GM12878 (cell line): ENCODE data around the gene LRRC4. TPM values are rescaled to one million over a fixed set of nuclear protein-coding genes. Genes with fewer than 3 reads are reported as not detected.

Experiments used
- ATAC-seq: fragments of 200-7000 bp; cut with Tn5 transposase; 3 replicates; pipeline ENCODE4 v1.9.1; 2020; ENCODE audit warnings: mild to moderate bottlenecking, moderate library complexity
- BruUV-seq: library from RNA; stranded (reverse); fragments of 400-500 nt; replicated peaks from 2 replicates; lab custom pipeline; 2021; lab: Mats Ljungman, UMichigan
- CTCF ChIA-PET: fragments of 300-600 bp; sonication (Branson Sonifier 250); formaldehyde crosslinking; extraction: SDS; loops from one replicate; lab custom pipeline; 2021; ENCODE audit warnings: inconsistent platforms; lab: Yijun Ruan, JAX
- POLR2A ChIA-PET: fragments of 350-600 bp; formaldehyde crosslinking; extraction: SDS; loops from one replicate; lab custom pipeline; 2021; ENCODE audit warnings: inconsistent platforms; lab: Charles Lee
- RAD21 ChIA-PET: fragments of 300-600 bp; sonication (Branson Sonifier 250); formaldehyde crosslinking; loops from one replicate; lab custom pipeline; 2023; ENCODE audit warnings: antibody characterized with exemption; ENCODE audit not compliant: unreplicated experiment; lab: Charles Lee
- SMC1A ChIA-PET: fragments of 300-600 bp; sonication (Branson Sonifier 250); formaldehyde crosslinking; loops from one replicate; lab custom pipeline; 2023; ENCODE audit not compliant: unreplicated experiment, uncharacterized antibody; lab: Charles Lee
- DNase-seq: peaks from one replicate; pipeline ENCODE4 v3.0.0-alpha.2; 2011; ENCODE audit warnings: low read depth, low spot score
- FAIRE-seq: peaks from 3 replicates; lab custom pipeline; 2011; peaks lifted over from hg19 to GRCh38; lab: Jason Lieb, UNC
- H2AFZ ChIP-seq: 2 replicates; pipeline ENCODE4 v1.6.0; 2011; ENCODE audit warnings: low read depth, low read length, control low read depth; ENCODE audit not compliant: control insufficient read depth
- H3K27ac ChIP-seq: 2 replicates; pipeline ENCODE4 v1.5.1; 2011; ENCODE audit warnings: control low read depth; ENCODE audit not compliant: control insufficient read depth, insufficient read depth
- H3K27me3 ChIP-seq, 2 experiments: replicated peaks in 1 of 2; 2 replicates each; pipeline versions ENCODE4 v1.6.0 to v1.6.1; 2011; ENCODE audit warnings: low read length in 1 of 2; ENCODE audit not compliant: control insufficient read depth in 2 of 2, insufficient read depth in 2 of 2
- H3K36me3 ChIP-seq, 2 experiments: 2 replicates each; pipeline ENCODE4 v1.5.1; 2011; ENCODE audit warnings: low read length in 1 of 2; ENCODE audit not compliant: control insufficient read depth in 2 of 2, insufficient read depth in 2 of 2
- H3K4me1 ChIP-seq: 2 replicates; pipeline ENCODE4 v1.6.1; 2011; ENCODE audit warnings: mild to moderate bottlenecking, low read length, moderate library complexity, mixed read lengths; ENCODE audit not compliant: control insufficient read depth, insufficient read depth
- H3K4me2 ChIP-seq: 2 replicates; pipeline ENCODE4 v1.6.0; 2011; ENCODE audit warnings: control low read depth; ENCODE audit not compliant: control insufficient read depth, insufficient read depth
- H3K4me3 ChIP-seq: fragments of 200-600 bp; sonication (generic); 2 replicates; pipeline ENCODE4 v1.5.1; 2016
- H3K79me2 ChIP-seq: 2 replicates; pipeline ENCODE4 v1.6.0; 2011; ENCODE audit warnings: low read length; ENCODE audit not compliant: control insufficient read depth, insufficient read depth
- H3K9ac ChIP-seq: 2 replicates; pipeline ENCODE4 v1.8.0; 2011; ENCODE audit warnings: low read length, control low read depth, mixed read lengths; ENCODE audit not compliant: control insufficient read depth, insufficient read depth
- H3K9me3 ChIP-seq: replicated peaks from 3 replicates; pipeline ENCODE4 v1.5.1; 2011; ENCODE audit warnings: mild to moderate bottlenecking, low read length; ENCODE audit not compliant: control insufficient read depth, insufficient read depth
- H4K20me1 ChIP-seq: 2 replicates; pipeline ENCODE4 v1.6.0; 2011; ENCODE audit not compliant: control insufficient read depth, insufficient read depth
- CBX5 ChIP-seq: sonication (generic); IDR thresholded peaks from 2 replicates; pipeline ENCODE4 v1.6.1; 2016; ENCODE audit warnings: low read depth, moderate library complexity, mild to moderate bottlenecking, inconsistent platforms
- EGR1 ChIP-seq, 2 experiments: IDR thresholded peaks; 1 replicate in 1 of 2; 2 replicates in 1 of 2; pipeline ENCODE4 v1.6.1; 2011 to 2012; ENCODE audit warnings: low read depth in 2 of 2, low read length in 2 of 2, borderline replicate concordance in 1 of 2, mild to moderate bottlenecking in 1 of 2, moderate library complexity in 1 of 2
- EZH2 ChIP-seq: IDR thresholded peaks from 2 replicates; pipeline ENCODE4 v1.6.1; 2012; ENCODE audit warnings: low read depth, mild to moderate bottlenecking, control low read depth, inconsistent platforms, low read length, borderline replicate concordance; ENCODE audit not compliant: control insufficient read depth
- IKZF1 ChIP-seq: fragments of 450-650 bp; conservative IDR thresholded peaks from 2 replicates; pipeline ENCODE4 v1.6.1; 2017; ENCODE audit warnings: antibody characterized with exemption, mild to moderate bottlenecking
- KAT2A ChIP-seq: conservative IDR thresholded peaks from 2 replicates; pipeline ENCODE4 v1.6.1; 2011; ENCODE audit warnings: low read depth, low read length; ENCODE audit not compliant: control insufficient read depth
- in situ Hi-C: fragments of 300-500 bp; cut with MboI; formaldehyde crosslinking; loops from 9 replicates; pipeline ENCODE4 v1.14.3; 2018; ENCODE audit warnings: mixed read lengths
- intact Hi-C: fragments of 100-400 bp; cut with micrococcal nuclease; formaldehyde crosslinking; loops from one replicate; pipeline ENCODE4 v1.14.2; 2022; ENCODE audit not compliant: unreplicated experiment
- polyA plus RNA-seq, 11 experiments: library from polyadenylated mRNA; depleted of rRNA in 4 of 11; unstranded in 6 of 11; stranded (reverse) in 5 of 11; fragments of >200 nt; fragmentation: Nextera tagmentation in 4 of 11; fragmentation: Illumina TruSeq in 1 of 11; extraction: Ambion mirVana in 4 of 11; extraction: Trizol in 1 of 11; gene quantifications; 1 replicate in 1 of 11; 2 replicates in 10 of 11; pipeline versions ENCODE4 v1.2.1 to v1.2.3, GENCODE V29; 2011 to 2016; ENCODE audit warnings: inconsistent platforms in 2 of 11, missing spikeins in 2 of 11, low read depth in 1 of 11
- total RNA-seq, 4 experiments: library from RNA; depleted of rRNA in 3 of 4; stranded (reverse); fragments of >200 nt in 3 of 4; fragmentation: Illumina TruSeq in 1 of 4; extraction: Trizol in 1 of 4; gene quantifications; 2 replicates each; pipeline versions ENCODE4 v1.2.1 to v1.2.3, GENCODE V29; 2013 to 2021
- TF ChIP-seq, protein P1 (sequence below): IDR thresholded peaks from 2 replicates; pipeline ENCODE4 v1.6.1; 2012; ENCODE audit warnings: low read depth, low read length, improper control_type of control experiment
- TF ChIP-seq, protein P2 (sequence below): IDR thresholded peaks from 2 replicates; pipeline ENCODE4 v1.6.1; 2012; ENCODE audit warnings: low read depth, low read length, improper control_type of control experiment
- TF ChIP-seq, protein P3 (sequence below): fragments of 150-350 bp; IDR thresholded peaks from 2 replicates; pipeline ENCODE4 v1.6.1; 2014; ENCODE audit warnings: mild to moderate bottlenecking, low read depth, low read length
- TF ChIP-seq, protein P4 (sequence below): IDR thresholded peaks from 2 replicates; pipeline ENCODE4 v1.6.1; 2011; ENCODE audit warnings: borderline replicate concordance, low read depth, mild to moderate bottlenecking, moderate library complexity, mixed read lengths, low read length; ENCODE audit not compliant: insufficient read depth; ENCODE audit errors: extremely low read length

Gene LRRC4
- total and polyA plus RNA-seq, 10 of the 15 experiments (the other 5 are each of a cell fraction or from before 2014, with no cell fraction given), result 0.06 to 0.85 (median 0.12) TPM; not detected in 4

DNA sequence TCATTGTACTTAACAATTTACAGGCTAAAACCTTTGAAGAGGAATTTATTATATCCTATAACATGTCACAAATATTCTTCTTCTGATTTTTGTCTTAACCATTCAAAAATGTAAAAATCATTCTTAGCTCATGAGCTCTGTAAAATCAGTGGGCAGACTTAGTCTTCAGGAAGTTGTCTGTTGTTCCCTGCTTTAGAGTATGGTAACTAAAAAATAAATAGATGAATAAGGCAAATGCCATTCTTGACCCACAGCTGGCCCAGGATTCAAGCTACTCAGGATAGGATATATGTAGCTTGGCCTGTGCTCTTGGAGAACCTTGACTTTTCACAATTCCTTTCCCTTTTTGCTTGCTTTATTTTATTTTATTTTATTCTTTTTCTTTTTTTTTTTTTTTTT is 51.5 kb downstream of the LRRC4 start:
- no peaks in the 10 kb centered on the region for H3K27me3 ChIP-seq
- intact Hi-C loops (no loop called here), in situ Hi-C loops (no loop called here)
- BruUV-seq, result no TSS peak
- no peaks in the 10 kb centered on the region for H3K79me2 ChIP-seq
- ChIA-PET POLR2A (interaction anchor here (1.5 kb wide), 1 partner anchor 21 kb away, joined by 3 read pairs; no protein-coding TSS in a partner anchor), RAD21 (interaction anchor here (1.7 kb wide), 1 partner anchor 68 kb away, joined by 3 read pairs; no protein-coding TSS in a partner anchor), SMC1A (interaction anchor here (1.0 to 1.6 kb wide), 4 partner anchors 41 to 59 kb away, joined by 3 to 5 read pairs (median 3); no protein-coding TSS in a partner anchor), CTCF (interaction anchor here (0.8 kb wide), 1 partner anchor 21 kb away, joined by 3 read pairs; no protein-coding TSS in a partner anchor)
- no peaks in the 10 kb centered on the region for H3K4me1 ChIP-seq
- no peak overlapping the region for H3K4me2 ChIP-seq
- no peak overlapping the region for H3K4me3 ChIP-seq
- H3K9ac ChIP-seq, result no peak overlapping the region
- H3K27ac ChIP-seq, result no peak overlapping the region
- ATAC-seq (no peak), FAIRE-seq (no peak), DNase-seq (no peak)
- no peaks in the 10 kb centered on the region for H4K20me1 ChIP-seq
- H2AFZ ChIP-seq, result no peak overlapping the region
- TF ChIP-seq EGR1 (IDR thresholded peaks at IDR 0.05; ENCODE audit: borderline replicate concordance in 1 of 2, low read depth in 2 of 2, low read length in 2 of 2) (no peak), CBX5 (no peak), IKZF1 (no peak), EZH2 (no peak), KAT2A (no peak)
- TF ChIP-seq, protein P1, sequence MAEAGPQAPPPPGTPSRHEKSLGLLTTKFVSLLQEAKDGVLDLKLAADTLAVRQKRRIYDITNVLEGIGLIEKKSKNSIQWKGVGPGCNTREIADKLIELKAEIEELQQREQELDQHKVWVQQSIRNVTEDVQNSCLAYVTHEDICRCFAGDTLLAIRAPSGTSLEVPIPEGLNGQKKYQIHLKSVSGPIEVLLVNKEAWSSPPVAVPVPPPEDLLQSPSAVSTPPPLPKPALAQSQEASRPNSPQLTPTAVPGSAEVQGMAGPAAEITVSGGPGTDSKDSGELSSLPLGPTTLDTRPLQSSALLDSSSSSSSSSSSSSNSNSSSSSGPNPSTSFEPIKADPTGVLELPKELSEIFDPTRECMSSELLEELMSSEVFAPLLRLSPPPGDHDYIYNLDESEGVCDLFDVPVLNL, result no peak
- TF ChIP-seq, protein P2, sequence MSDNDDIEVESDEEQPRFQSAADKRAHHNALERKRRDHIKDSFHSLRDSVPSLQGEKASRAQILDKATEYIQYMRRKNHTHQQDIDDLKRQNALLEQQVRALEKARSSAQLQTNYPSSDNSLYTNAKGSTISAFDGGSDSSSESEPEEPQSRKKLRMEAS, result no peak
- TF ChIP-seq, protein P3, sequence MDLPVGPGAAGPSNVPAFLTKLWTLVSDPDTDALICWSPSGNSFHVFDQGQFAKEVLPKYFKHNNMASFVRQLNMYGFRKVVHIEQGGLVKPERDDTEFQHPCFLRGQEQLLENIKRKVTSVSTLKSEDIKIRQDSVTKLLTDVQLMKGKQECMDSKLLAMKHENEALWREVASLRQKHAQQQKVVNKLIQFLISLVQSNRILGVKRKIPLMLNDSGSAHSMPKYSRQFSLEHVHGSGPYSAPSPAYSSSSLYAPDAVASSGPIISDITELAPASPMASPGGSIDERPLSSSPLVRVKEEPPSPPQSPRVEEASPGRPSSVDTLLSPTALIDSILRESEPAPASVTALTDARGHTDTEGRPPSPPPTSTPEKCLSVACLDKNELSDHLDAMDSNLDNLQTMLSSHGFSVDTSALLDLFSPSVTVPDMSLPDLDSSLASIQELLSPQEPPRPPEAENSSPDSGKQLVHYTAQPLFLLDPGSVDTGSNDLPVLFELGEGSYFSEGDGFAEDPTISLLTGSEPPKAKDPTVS, result no peak
- TF ChIP-seq, protein P4, sequence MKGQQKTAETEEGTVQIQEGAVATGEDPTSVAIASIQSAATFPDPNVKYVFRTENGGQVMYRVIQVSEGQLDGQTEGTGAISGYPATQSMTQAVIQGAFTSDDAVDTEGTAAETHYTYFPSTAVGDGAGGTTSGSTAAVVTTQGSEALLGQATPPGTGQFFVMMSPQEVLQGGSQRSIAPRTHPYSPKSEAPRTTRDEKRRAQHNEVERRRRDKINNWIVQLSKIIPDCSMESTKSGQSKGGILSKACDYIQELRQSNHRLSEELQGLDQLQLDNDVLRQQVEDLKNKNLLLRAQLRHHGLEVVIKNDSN, result no peak
- H3K36me3 ChIP-seq, result peaks cover 8 to 10% of the 10 kb centered on the region in 2 experiments; a peak in 3 of 4 replicates
- peaks cover 9% of the 10 kb centered on the region; the same call in 2 of the 3 replicates for H3K9me3 ChIP-seq
